Body of pancreas (tissue), 4 donors: Measurements from ENCODE around the gene ADAM15.

Experiments used
- CTCF ChIP-seq, 7 experiments: fragments of 450-650 bp in 4 of 7; fragments of 200-600 bp in 3 of 7; sonication (generic) in 3 of 7; IDR thresholded peaks; one replicate each; pipeline ENCODE4 v1.5.1; 2016 to 2019; ENCODE audit warnings: antibody characterized with exemption in 7 of 7
- POLR2A ChIP-seq, 3 donors: fragments of 450-650 bp; IDR thresholded peaks; one replicate each; pipeline ENCODE4 v1.6.1; 2016; ENCODE audit warnings: antibody characterized with exemption in 3 of 3, mild to moderate bottlenecking in 2 of 3

GRCh38 chr1:155005076-155006011, 45.8 kb upstream of the ADAM15 start:
- TF ChIP-seq CTCF (IDR thresholded peaks at IDR 0.05): no peak
- peak; percentile 24 to 60 (median 51) for TF ChIP-seq POLR2A (IDR thresholded peaks at IDR 0.05)
